Esophagus squamous epithelium (tissue), 4 donors: ENCODE results near the gene DOCK10.

Experiments used
- POLR2A ChIP-seq, 4 donors: fragments of 450-650 bp; IDR thresholded peaks; one replicate each; pipeline ENCODE4 v1.6.1; 2017; ENCODE audit warnings: antibody characterized with exemption in 4 of 4, mild to moderate bottlenecking in 4 of 4, moderate library complexity in 3 of 4
- TF ChIP-seq, protein P1 (sequence below), 6 experiments: fragments of 450-650 bp in 4 of 6; fragments of 200-600 bp in 2 of 6; sonication (generic) in 2 of 6; IDR thresholded peaks; one replicate each; pipeline ENCODE4 v1.5.1; 2016 to 2019; ENCODE audit warnings: antibody characterized with exemption in 6 of 6, mild to moderate bottlenecking in 4 of 6, moderate library complexity in 4 of 6

DNA sequence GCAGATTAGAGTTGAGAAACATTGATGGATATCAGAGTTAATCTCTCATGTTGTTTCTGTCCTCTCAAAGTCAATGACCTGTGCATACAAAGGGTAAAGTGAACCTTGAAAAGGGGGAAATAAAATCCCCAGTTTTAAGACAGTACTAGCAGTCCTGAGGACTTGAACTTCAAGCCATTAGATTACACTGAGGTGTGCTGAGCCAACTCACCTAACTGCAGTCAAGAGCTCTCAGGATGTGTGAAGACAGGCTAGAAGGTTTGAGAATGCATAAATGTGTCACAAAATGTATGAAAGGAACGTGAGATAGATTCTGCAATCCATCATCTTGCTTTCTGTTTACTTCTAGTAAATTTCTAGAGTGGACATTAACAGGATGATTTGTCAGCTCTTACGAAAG, 35.5 kb downstream of the DOCK10 start:
- TF ChIP-seq POLR2A (IDR thresholded peaks at IDR 0.05): no peak
- TF ChIP-seq, protein P1, sequence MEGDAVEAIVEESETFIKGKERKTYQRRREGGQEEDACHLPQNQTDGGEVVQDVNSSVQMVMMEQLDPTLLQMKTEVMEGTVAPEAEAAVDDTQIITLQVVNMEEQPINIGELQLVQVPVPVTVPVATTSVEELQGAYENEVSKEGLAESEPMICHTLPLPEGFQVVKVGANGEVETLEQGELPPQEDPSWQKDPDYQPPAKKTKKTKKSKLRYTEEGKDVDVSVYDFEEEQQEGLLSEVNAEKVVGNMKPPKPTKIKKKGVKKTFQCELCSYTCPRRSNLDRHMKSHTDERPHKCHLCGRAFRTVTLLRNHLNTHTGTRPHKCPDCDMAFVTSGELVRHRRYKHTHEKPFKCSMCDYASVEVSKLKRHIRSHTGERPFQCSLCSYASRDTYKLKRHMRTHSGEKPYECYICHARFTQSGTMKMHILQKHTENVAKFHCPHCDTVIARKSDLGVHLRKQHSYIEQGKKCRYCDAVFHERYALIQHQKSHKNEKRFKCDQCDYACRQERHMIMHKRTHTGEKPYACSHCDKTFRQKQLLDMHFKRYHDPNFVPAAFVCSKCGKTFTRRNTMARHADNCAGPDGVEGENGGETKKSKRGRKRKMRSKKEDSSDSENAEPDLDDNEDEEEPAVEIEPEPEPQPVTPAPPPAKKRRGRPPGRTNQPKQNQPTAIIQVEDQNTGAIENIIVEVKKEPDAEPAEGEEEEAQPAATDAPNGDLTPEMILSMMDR (IDR thresholded peaks at IDR 0.05): no peak
